Stimulated activated naive CD4-positive, alpha-beta T cell treated with Interleukin-2 at 50 U/mL for 16 hours (primary cell): ENCODE measurements around the gene HK2.

Source experiments
- DNase-seq: peaks from one replicate; lab custom pipeline; 2025; lab: John Stamatoyannopoulos, UW

HK2 gene

GRCh38 chr2:74857215-74857614 is 23.3 kb downstream of the HK2 start:
- DNase-seq: no peak

GRCh38 chr2:74857725-74858124 is 23.8 kb downstream of the HK2 start:
- no peak for DNase-seq

DNA sequence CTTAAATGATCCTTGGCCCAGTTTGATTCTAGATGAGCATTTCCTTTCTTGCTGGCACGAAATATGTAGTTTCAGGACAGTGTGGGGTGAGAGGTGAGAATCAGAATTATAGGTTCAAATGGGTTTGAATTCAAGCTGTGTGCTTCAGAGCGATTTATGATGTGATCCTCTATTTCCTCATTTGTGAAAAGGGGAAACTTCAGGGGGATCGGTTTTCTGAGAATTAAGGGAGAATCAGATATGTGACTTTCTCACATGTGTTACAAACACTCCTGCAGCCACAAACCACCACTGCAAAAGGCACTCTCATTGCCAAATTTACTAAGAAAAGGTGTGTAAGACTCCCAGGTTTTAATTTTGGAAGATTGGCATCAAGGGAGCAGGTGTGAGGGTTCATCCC is 24.4 kb downstream of the HK2 start:
- DNase-seq: no peak

DNA sequence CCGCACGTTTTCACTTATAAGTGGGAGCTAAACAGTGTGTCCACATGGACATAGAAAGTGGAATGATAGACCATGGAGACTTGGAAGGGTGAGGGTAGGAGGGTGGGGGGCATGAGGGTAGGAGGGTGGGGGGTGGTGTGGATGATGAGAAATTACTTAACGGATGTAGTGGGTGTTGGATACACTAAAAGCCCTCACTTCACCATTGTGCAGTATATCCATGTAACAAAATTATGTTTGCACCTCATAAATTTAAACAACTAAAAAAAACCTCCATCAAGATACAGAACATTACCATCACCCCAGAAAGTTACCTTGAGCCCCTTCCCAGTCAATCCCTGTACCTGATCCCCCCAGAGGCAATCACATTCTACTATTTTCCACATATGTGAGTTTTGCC is 26.2 kb downstream of the HK2 start:
- no peak for DNase-seq

DNA sequence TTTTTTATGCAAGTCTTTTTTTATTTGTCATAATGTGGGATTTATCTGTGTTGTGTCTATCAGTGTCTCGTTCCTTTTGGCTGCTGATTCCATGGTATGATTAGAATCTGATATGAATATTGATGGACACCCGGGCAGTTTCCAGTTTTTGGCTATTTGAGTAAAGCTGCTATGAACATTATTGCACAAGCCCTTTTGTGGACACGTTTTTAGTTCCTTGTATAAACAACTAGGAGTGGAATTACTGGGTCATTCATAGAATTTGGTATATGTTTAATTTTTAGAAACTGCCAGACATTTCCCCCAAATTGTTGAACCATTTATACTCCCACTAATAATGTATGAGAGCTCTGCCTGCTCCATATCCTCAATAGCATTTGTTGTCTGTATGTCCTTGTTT is 26.6 kb downstream of the HK2 start:
- DNase-seq: no peak

DNA sequence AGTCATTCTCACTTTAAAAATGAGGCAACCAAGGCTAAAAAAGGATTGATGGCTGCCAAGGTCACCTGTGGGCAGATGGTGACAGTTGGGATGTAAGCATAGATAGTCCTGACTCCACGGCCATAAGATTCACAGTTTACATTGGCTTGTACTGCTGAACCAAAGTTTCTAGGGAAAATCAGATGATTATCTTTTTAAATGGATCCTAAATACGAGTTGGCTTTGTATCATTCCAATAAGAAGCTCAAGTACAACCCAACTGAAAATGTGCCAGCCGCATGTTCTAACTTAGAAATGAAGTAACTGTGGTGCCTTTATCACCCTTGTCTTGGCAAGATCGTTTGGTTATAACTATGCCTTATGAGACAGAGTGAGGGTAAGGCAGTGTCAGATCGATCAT is 27.6 kb downstream of the HK2 start:
- no peak for DNase-seq

DNA sequence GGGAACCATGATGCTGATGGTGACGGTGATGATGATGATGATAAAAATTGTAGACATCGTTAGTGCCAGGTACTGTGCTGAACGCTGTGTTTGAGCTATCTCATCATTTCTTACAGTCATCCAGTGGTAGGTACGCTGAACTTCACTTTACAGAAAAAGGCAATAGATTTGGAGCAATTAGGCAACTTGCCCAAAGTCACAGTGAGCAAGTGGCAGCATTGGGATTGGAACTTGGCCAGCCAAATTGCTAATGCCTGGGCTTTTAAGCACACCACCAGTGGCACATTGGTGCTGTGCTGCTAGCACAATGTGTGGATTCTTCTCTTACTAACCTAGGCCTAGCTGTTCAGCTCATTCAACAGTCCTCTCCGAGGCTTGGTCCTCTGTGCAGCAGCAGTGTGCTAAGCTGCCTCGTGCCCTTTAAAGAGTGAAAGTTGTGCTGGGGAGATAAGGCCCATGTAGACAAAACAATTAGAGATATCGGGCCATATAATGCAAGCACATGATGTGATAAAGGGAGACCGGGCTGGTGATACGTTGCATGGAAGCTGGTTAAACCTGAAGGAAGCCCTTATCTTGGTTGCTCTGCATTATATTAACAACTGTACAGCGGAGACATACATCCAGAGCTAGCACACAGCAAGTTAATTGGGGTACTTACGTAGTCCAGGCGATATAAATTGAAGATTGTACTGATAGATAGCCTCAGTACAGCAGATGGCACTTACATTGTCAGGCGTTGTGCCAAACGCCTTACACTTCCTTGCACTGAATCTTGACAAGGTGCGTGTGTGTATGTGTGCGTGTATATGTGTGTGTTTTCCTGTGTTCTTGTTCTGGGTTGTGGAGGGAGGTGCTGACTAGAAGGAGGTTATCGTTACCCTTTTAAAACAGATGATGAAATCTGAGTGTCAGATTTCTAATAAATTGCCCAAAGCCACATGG is 28.4 kb downstream of the HK2 start:
- no peak for DNase-seq

DNA sequence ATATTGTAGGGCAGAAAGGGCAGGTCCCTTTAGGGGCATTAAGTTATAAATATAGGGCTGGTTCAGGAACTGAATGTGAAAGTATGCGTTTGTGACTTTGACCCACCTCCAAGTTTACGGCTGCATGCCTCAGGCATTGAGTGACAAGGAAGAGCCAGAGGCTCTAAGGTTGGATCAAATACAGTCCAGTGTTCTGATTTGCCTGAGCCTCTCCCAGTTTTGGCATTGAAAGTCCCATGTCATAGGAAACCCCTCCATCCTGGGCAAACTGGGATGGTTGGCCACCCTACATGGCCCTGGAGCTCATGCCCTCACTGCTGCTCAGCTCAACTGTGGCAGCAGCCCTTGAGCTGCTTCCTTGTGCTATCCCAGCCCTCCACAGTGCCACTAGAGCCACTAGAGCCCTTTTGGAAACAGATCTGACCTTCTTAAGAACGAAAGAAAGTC is 29.9 kb downstream of the HK2 start:
- no peak for DNase-seq

DNA sequence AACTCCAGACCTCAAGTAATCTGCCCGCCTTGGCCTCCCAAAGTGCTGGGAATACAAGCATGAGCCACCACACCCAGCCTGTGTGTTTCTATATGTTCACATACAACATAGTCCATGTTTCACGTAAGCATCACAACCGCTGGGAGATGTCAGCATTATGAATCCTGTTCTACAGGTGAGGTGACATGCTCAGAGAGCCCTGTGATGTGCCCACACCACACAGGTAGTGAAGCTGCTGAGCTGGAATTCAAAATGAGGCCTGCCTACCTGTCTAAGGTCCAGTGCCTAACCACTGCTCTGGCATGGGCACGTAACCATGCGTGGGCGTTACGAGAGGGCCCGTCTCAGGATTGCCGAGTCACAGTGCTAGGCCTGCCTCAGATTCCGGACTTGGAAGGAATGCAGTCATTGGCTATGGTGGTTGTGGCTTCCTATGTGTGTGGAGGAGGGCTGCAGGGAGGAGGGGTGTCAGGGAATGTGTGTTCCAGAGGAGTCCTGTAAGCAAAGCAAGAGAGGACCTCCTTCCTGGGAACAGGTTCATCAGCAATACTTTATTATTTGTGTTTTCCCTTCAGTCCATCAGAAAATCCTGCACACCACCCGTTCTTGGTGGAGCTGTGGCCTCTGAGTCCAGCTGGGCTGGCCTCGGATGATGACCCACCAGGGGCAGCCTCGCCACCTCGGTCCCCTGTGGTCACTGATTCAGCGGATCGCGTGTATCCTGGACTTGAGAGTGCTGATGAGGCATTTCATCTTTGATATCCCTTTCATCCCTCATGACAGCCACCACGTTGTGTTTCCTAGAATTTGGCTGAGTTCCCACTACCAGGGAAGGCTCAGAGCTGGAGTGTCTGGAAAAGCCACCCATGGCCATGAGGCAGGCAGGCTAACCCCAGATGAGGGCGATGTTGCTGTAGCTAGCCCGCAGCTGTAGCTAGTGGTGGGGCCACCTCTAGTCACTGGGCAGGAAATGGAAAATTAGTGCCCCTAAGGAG is 31.1 kb downstream of the HK2 start:
- no peak for DNase-seq

DNA sequence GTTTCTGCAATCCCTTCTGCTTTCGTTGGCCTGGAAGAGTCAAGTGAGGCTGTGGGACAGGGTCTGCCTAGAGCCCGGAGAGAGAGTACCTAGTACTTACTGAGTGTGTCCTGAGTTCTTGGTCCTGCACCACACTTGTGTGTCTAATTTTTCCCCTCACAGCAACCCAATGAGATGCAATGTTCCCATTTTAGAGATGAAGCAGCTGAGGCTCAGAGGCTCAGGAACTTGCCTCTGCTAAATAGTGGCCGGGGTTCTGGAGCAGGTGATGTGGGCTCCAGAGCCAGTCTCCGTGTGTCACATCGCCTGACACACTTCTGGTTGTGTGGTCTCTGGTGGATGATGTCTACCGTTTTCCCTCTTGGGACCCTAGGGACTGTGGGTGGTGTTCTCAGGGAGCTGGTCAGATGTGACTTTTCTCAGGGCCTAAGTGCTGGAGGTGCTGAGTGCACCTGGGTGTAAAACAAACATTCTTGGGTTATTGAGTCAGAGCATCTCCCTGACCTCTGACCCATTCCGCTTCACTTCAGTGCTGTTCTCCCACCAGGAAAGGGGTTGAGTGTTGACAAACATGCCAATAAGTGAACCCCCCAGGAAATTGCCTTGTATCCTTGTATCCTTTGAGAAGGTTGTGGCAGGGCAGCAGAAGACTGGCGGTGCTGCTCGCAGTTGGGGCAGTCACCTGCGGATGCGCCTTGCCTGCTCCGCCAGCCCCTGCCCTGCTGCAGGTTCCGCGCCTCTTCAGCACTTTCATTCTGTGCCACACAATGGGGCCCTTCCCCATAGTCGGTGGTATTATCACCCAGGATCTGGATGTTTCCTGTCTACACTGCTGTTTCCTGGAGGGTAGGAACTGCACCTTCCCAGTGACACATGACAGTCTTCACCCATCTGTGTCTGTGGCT is 32.1 kb downstream of the HK2 start:
- DNase-seq: no peak

DNA sequence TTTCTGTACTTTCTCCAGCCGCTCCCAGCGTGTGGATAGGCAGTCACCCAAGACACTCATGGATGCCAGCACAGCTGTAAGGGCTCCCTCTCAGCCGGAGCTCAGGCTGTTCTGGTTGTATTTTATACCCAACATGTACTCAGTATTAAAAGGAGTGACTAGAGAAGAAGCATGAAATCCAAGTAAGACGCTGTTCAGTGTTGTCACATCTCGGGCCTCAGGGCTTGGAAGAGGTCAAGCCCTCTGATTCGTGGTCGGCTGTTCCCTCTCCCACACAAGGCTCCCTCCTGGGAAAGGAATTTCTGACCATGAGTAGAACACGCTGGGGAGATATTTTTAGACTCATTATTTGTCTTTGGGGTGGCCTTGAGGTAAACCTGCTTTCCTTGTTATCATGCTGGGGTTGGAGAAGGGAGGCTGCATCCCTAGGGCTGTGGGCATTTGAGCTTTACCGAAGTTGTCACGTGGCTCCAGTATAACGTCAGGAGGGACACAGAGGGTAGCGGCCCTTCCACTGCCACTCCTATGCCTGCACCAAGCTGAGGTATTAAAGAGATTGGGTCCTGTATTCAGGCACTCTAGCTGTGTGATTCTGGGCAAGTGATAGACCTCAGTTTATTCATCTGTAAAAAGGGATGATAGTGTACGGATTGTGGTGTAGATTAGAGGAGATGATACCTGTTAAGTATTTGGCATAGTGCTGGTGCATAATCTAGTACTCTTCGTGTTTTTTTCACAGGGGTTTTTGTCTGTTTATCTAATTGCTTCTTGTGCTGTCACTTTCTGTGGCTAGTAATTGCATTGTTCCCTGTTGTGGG is 34.1 kb downstream of the HK2 start:
- DNase-seq: no peak

GRCh38 chr2:74869517-74869916 is 35.6 kb downstream of the HK2 start:
- DNase-seq: no peak

GRCh38 chr2:74870951-74871350 is 37.0 kb downstream of the HK2 start:
- DNase-seq: no peak

GRCh38 chr2:74871414-74871813 is 37.5 kb downstream of the HK2 start:
- DNase-seq: no peak

GRCh38 chr2:74872389-74872836 is 38.5 kb downstream of the HK2 start:
- DNase-seq: no peak

GRCh38 chr2:74873012-74873665 is 39.2 kb downstream of the HK2 start:
- no peak for DNase-seq

GRCh38 chr2:74873678-74874640 is 40.0 kb downstream of the HK2 start:
- no peak for DNase-seq

DNA sequence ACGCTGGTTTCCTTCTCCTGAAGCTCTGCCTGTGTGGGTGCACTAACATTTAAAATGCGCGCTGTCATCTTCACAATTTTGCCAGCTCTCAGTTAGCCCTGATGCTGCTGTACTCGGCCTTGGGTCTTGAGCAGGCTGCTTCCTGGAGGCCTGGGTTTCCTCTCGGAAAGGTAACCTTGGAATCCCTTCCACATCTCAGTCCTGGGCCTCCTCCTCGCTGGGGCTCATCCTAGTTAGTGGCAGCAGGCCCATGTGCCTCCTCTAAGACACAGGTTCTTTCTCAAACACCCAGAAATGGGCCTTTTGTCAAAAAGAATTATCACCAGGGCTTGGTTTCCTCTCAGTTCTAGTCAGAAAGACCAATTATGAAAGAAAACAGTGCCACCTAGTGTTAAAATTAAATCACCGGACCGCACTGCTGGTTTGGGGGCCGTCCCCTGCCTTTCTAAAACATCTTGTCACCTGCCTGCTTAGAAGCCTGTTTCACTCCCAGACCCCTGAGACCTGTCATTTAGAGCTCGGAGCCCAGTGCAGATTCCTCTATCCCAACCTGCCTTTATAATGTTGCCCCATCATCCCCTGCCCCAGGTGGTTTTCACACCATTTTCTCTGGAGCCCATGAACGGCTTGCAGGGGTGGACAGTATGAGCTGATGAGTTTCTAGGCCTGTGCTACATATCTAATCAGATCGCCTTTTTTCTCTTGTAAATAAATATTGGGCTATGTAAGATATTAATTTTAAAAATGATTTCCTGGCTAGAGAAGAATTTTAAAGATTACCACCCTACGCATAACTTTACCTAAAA is 42.4 kb downstream of the HK2 start:
- peak; percentile 11 for DNase-seq
